Stimulated activated CD4-positive, alpha-beta T cell treated with anti-CD3 and anti-CD28 coated beads, Interleukin-15, amount 100 ng/mL, for 1 hour (primary cell): ENCODE measurements around the gene CNPY4.
A peak's percentile ranks its signal among the peaks of the same experiment; 100 is the strongest.

Source experiments
- DNase-seq, 2 donors: peaks; one replicate each; pipeline ENCODE4 v3.0.0-alpha.2; 2020; ENCODE audit warnings: low read depth in 1 of 2, low spot score in 1 of 2

CNPY4 gene

GRCh38 chr7:100091411-100092181, 27.8 kb upstream of the CNPY4 start:
- no peak for DNase-seq

GRCh38 chr7:100093054-100093453, 26.4 kb upstream of the CNPY4 start:
- DNase-seq, result no peak

GRCh38 chr7:100093498-100093897, 25.9 kb upstream of the CNPY4 start:
- DNase-seq, result no peak

- DNase-seq, result no peak
These were observed 25.4 kb upstream of the CNPY4 start for GRCh38 chr7:100093925-100094486.

GRCh38 chr7:100095289-100095688, 24.1 kb upstream of the CNPY4 start:
- no peak for DNase-seq

- DNase-seq, result no peak
These were observed 23.7 kb upstream of the CNPY4 start for GRCh38 chr7:100095704-100096103.

GRCh38 chr7:100098913-100099312, 20.5 kb upstream of the CNPY4 start:
- DNase-seq, result no peak

GRCh38 chr7:100099452-100099851, 20.0 kb upstream of the CNPY4 start:
- DNase-seq, result no peak

GRCh38 chr7:100100420-100101015, 18.9 kb upstream of the CNPY4 start:
- DNase-seq, result peak; percentile 72 to 79

GRCh38 chr7:100101016-100101862, 18.2 kb upstream of the CNPY4 start, which contains the start of the genes AP4M1 and MCM7:
AP4M1 (plus strand) TSS chr7:100101643; CDS start chr7:100101715, 72 bp downstream.
MCM7 (minus strand) TSS chr7:100101397; CDS start chr7:100101294, 103 bp downstream.
- DNase-seq, result peak; percentile 88 to 91

GRCh38 chr7:100102950-100103840, 16.2 kb upstream of the CNPY4 start:
- DNase-seq, result no peak

GRCh38 chr7:100105534-100105933, 13.9 kb upstream of the CNPY4 start:
- no peak for DNase-seq

- no peak for DNase-seq
These were observed 12.8 kb upstream of the CNPY4 start for GRCh38 chr7:100106633-100107032.

GRCh38 chr7:100107125-100107737, 12.2 kb upstream of the CNPY4 start:
- no peak for DNase-seq

GRCh38 chr7:100107890-100108289, 11.5 kb upstream of the CNPY4 start:
- DNase-seq, result no peak

- DNase-seq, result no peak
These were observed 9.8 kb upstream of the CNPY4 start for GRCh38 chr7:100109521-100110163.

- no peak for DNase-seq
These were observed 8.3 kb upstream of the CNPY4 start for GRCh38 chr7:100111156-100111555.

- DNase-seq, result no peak
These were observed 7.5 kb upstream of the CNPY4 start for GRCh38 chr7:100111914-100112313.

GRCh38 chr7:100115026-100115425, 4.4 kb upstream of the CNPY4 start:
- no peak for DNase-seq
